Caco-2 (cell line): ENCODE measurements around the gene FBXL15. TPM values are rescaled to one million over a fixed set of nuclear protein-coding genes. Genes with fewer than 3 reads are reported as not detected.
A peak's percentile ranks its signal among the peaks of the same experiment; 100 is the strongest.

Experiments
- Bru-seq: library from RNA; stranded (reverse); fragments of 400-500 nt; gene quantifications from one replicate; lab custom pipeline; 2021; lab: Mats Ljungman, UMichigan
- BruChase-seq, 2 experiments: library from RNA; stranded (reverse); fragments of 400-500 nt; gene quantifications; one replicate each; lab custom pipeline; 2021; lab: Mats Ljungman, UMichigan
- BruUV-seq: library from RNA; stranded (reverse); fragments of 400-500 nt; replicated peaks from 2 replicates; lab custom pipeline; 2021; lab: Mats Ljungman, UMichigan
- CTCF ChIA-PET: fragments of 300-600 bp; sonication (Branson Sonifier 250); formaldehyde crosslinking; loops from one replicate; lab custom pipeline; 2022; ENCODE audit warnings: antibody characterized with exemption; lab: Charles Lee
- POLR2A ChIA-PET: fragments of 300-600 bp; sonication (Branson Sonifier 250); formaldehyde crosslinking; loops from one replicate; lab custom pipeline; 2022; ENCODE audit warnings: antibody characterized with exemption; lab: Charles Lee
- DNase-seq, 2 experiments: peaks; one replicate each; pipeline versions ENCODE4 v3.0.0 to v3.0.0-alpha.2; 2020 to 2022
- H3K27me3 ChIP-seq: replicated peaks from 2 replicates; pipeline ENCODE4 v1.6.0; 2011; ENCODE audit warnings: low read length; ENCODE audit not compliant: control insufficient read depth, insufficient read depth
- H3K36me3 ChIP-seq: 2 replicates; pipeline ENCODE4 v1.5.1; 2011; ENCODE audit warnings: low read length; ENCODE audit not compliant: control insufficient read depth, insufficient read depth
- H3K4me1 ChIP-seq: fragments of 250-450 bp; sonication (Bioruptor Pico); 2 replicates; pipeline ENCODE4 v1.5.1; 2020; ENCODE audit warnings: mild to moderate bottlenecking
- H3K4me3 ChIP-seq: 2 replicates; pipeline ENCODE4 v1.5.1; 2011; ENCODE audit warnings: low read depth, mild to moderate bottlenecking, control low read depth, low read length
- H3K9me3 ChIP-seq: fragments of 250-450 bp; sonication (Bioruptor Pico); 2 replicates; pipeline ENCODE4 v1.5.1; 2020; ENCODE audit warnings: mild to moderate bottlenecking, moderate library complexity
- H3K27ac Mint-ChIP-seq: one replicate; pipeline ENCODE4 v1.8.0; 2022; ENCODE audit warnings: mixed read lengths; ENCODE audit not compliant: unreplicated experiment
- H3K27me3 Mint-ChIP-seq: one replicate; pipeline ENCODE4 v1.8.0; 2022; ENCODE audit warnings: mixed read lengths; ENCODE audit not compliant: insufficient read depth, unreplicated experiment
- H3K36me3 Mint-ChIP-seq: one replicate; pipeline ENCODE4 v1.8.0; 2022; ENCODE audit warnings: mild to moderate bottlenecking, mixed read lengths; ENCODE audit not compliant: insufficient read depth, unreplicated experiment
- H3K4me1 Mint-ChIP-seq: one replicate; pipeline ENCODE4 v1.8.0; 2022; ENCODE audit warnings: low read depth, mixed read lengths; ENCODE audit not compliant: unreplicated experiment
- H3K4me3 Mint-ChIP-seq: one replicate; pipeline ENCODE4 v1.8.0; 2022; ENCODE audit warnings: mild to moderate bottlenecking, moderate library complexity, mixed read lengths; ENCODE audit not compliant: unreplicated experiment
- H3K9me3 Mint-ChIP-seq: one replicate; pipeline ENCODE4 v1.8.0; 2022; ENCODE audit warnings: mixed read lengths; ENCODE audit not compliant: unreplicated experiment
- intact Hi-C: fragments of 100-400 bp; cut with micrococcal nuclease; formaldehyde crosslinking; loops from one replicate; pipeline ENCODE4 v1.10.0; 2022; ENCODE audit not compliant: unreplicated experiment
- long read RNA-seq: library from polyadenylated mRNA; stranded (forward); transcript quantifications from one replicate; pipeline ENCODE4 v2.0.0, GENCODE V29; 2022
- total RNA-seq: library from RNA; stranded (reverse); gene quantifications from 2 replicates; pipeline ENCODE4 v1.2.3, GENCODE V29; 2022
- TF ChIP-seq, protein P1 (sequence below), 2 experiments: fragments of 200-600 bp in 1 of 2; IDR thresholded peaks; 1 replicate in 1 of 2; 2 replicates in 1 of 2; pipeline versions ENCODE4 v1.5.1 to v1.8.0; 2011 to 2022; ENCODE audit warnings: antibody characterized with exemption in 1 of 2, control low read depth in 1 of 2, inconsistent platforms in 1 of 2, low read depth in 1 of 2, low read length in 1 of 2, mild to moderate bottlenecking in 1 of 2, moderate library complexity in 1 of 2; ENCODE audit not compliant: insufficient read depth in 1 of 2, severe bottlenecking in 1 of 2, unreplicated experiment in 1 of 2

Gene FBXL15, protein sequence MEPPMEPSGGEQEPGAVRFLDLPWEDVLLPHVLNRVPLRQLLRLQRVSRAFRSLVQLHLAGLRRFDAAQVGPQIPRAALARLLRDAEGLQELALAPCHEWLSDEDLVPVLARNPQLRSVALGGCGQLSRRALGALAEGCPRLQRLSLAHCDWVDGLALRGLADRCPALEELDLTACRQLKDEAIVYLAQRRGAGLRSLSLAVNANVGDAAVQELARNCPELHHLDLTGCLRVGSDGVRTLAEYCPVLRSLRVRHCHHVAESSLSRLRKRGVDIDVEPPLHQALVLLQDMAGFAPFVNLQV
- total RNA-seq (7.9 and 8.6 TPM in 2 replicates), Bru-seq, nascent RNA (percentile 56 among the genes with signal in this experiment), BruChase-seq, experiment 1, labeled RNA remaining after a 2-hour chase (percentile 62 among the genes with signal in this experiment), BruChase-seq, experiment 2, labeled RNA remaining after a 6-hour chase (percentile 53 among the genes with signal in this experiment)
- long read RNA-seq, transcript FBXL15-201 (4 exons, 2,362 nt): major isoform, 21 of 56 reads
- long read RNA-seq, partial matches to known transcripts: 22 of 56 reads
- long read RNA-seq, other reads (novel, unspliced or antisense): 12 of 56 reads

DNA sequence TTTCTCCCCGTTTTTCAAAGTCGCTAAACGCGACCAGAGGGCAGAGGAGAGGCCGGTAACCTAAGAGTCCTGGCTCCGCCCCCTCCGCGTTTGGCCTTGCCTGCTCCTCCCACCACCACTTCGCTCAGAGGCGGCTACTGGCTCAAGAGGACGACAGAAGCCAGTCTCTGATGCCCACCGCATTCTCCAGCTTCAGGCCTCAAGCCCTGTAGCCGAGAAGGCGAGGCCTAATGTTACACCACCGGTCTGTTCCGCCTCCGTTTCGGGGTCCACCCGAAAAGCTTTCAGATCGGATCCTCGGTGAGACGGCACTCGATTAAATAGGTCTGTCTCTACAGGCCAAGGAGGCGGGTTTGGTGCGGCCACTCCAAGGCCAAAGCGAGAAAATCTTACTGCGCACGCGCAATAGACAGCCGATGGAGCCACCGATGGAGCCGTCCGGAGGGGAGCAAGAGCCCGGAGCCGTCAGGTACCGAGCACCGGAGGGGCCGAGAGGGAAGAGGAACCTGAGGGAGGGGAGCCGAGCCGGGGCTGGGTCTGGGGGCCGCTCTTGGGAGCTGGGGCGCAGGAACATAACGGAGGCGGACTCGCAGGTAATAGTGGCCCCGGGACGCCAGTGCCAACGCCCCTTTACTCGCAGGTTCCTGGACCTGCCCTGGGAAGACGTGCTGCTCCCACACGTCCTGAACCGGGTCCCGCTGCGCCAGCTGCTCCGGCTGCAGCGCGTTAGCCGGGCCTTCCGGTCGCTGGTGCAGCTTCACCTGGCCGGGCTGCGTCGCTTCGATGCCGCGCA is at the start of gene FBXL15:
FBXL15 (plus strand) TSS at position 123 of the 793 bp plus-strand sequence; CDS start at position 417, 294 bp downstream.
- Histone ChIP-seq H3K36me3 (0 out of 2 replicates have a peak, but pooled peaks cover 1% of the 10 kb centered on the region), H3K4me1 (peaks cover 9% of the 10 kb centered on the region; the same call in 1 of the 2 replicates), H3K9me3 (no peaks in the 10 kb centered on the region), H3K27me3 (no peaks in the 10 kb centered on the region), H3K4me3 (peak within 1 kb of the TSS; percentile 83)
- H3K36me3 Mint-ChIP-seq: peaks cover 33% of the 10 kb centered on the region
- no TSS peak for BruUV-seq
- H3K4me1 Mint-ChIP-seq: peaks cover 7% of the 10 kb centered on the region
- peak within 1 kb of the TSS; percentile 97 for H3K27ac Mint-ChIP-seq
- peak; percentile 97 for DNase-seq
- H3K4me3 Mint-ChIP-seq: peak within 1 kb of the TSS; percentile 99
- no peaks in the 10 kb centered on the region for H3K9me3 Mint-ChIP-seq
- POLR2A ChIA-PET: interaction anchor here (0.6 to 1.7 kb wide), 3 partner anchors 11 to 58 kb away, joined by 3 to 8 read pairs (median 6); partner anchors contain the start of gene CUEDC2
- no peaks in the 10 kb centered on the region for H3K27me3 Mint-ChIP-seq
- CTCF ChIA-PET: interaction anchor here (0.6 to 5.3 kb wide), 14 partner anchors 11 to 370 kb away, joined by 3 to 37 read pairs (median 5); partner anchors contain the start of genes CUEDC2, ELOVL3 and NFKB2
- TF ChIP-seq, protein P1, sequence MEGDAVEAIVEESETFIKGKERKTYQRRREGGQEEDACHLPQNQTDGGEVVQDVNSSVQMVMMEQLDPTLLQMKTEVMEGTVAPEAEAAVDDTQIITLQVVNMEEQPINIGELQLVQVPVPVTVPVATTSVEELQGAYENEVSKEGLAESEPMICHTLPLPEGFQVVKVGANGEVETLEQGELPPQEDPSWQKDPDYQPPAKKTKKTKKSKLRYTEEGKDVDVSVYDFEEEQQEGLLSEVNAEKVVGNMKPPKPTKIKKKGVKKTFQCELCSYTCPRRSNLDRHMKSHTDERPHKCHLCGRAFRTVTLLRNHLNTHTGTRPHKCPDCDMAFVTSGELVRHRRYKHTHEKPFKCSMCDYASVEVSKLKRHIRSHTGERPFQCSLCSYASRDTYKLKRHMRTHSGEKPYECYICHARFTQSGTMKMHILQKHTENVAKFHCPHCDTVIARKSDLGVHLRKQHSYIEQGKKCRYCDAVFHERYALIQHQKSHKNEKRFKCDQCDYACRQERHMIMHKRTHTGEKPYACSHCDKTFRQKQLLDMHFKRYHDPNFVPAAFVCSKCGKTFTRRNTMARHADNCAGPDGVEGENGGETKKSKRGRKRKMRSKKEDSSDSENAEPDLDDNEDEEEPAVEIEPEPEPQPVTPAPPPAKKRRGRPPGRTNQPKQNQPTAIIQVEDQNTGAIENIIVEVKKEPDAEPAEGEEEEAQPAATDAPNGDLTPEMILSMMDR (IDR thresholded peaks at IDR 0.05; ENCODE audit: insufficient read depth in 1 of 2, low read depth in 1 of 2, low read length in 1 of 2, severe bottlenecking in 1 of 2, unreplicated experiment in 1 of 2): no peak
- intact Hi-C loops: loop anchor here (2.0 to 5.0 kb wide), 2 partner anchors 40 to 161 kb away; no protein-coding TSS in a partner anchor

DNA sequence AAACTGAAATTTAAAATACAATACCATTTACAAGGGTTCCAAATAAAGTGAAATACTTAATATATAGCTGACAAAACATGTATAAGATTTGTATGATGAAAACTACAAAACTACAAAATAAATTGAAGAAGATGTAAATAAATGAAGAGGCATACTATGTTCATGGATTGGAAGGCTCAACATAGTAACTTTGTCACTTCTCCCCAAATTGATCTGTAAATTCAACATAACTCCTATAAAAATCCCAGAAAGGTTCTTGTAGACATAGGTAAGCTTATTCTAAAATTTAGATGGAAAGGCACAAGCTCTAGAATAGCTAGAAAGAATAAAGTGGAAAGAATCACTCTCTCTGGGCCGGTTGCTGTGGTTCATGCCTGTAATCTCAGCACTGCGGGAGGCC is 49.3 kb upstream of the FBXL15 start:
- peaks cover 13% of the 10 kb centered on the region for H3K36me3 ChIP-seq
- Mint-ChIP-seq H3K9me3 (peaks cover 22% of the 10 kb centered on the region), H3K4me3 (no peak overlapping the region), H3K4me1 (no peaks in the 10 kb centered on the region), H3K27ac (no peak overlapping the region), H3K27me3 (no peaks in the 10 kb centered on the region), H3K36me3 (peaks cover 81% of the 10 kb centered on the region)
- peaks cover 12% of the 10 kb centered on the region; the same call in 1 of the 2 replicates for H3K4me1 ChIP-seq
- no TSS peak for BruUV-seq
- TF ChIP-seq, protein P1 (IDR thresholded peaks at IDR 0.05; ENCODE audit: insufficient read depth in 1 of 2, low read depth in 1 of 2, low read length in 1 of 2, severe bottlenecking in 1 of 2, unreplicated experiment in 1 of 2): no peak
- intact Hi-C loops: no loop called here
- no peaks in the 10 kb centered on the region for H3K27me3 ChIP-seq
- POLR2A ChIA-PET: no interaction called here
- peaks cover 2% of the 10 kb centered on the region; the same call in 1 of the 2 replicates for H3K9me3 ChIP-seq
- H3K4me3 ChIP-seq: no peak overlapping the region
- no peak for DNase-seq
- CTCF ChIA-PET: no interaction called here
